PC-9 (cell line): ENCODE data around the gene EPHB1.

Source experiments
- CTCF ChIP-seq: fragments of 200-600 bp; sonication (generic); conservative IDR thresholded peaks from 2 replicates; pipeline ENCODE4 v1.6.1; 2017; ENCODE audit warnings: mixed run types, antibody characterized with exemption, mild to moderate bottlenecking, moderate library complexity
- EZH2 ChIP-seq: fragments of 200-600 bp; sonication (generic); IDR thresholded peaks from 2 replicates; pipeline ENCODE4 v1.8.0; 2017; ENCODE audit warnings: antibody characterized with exemption, low read depth

GRCh38 chr3:134970895-134971294, 175.8 kb downstream of the EPHB1 start:
- TF ChIP-seq EZH2 (no peak), CTCF (no peak)
